ENCODE data around the gene LSMEM2.

- TF ChIP-seq POLR2AphosphoS5 (IDR thresholded peaks at IDR 0.05) (no peak), CTCF (IDR thresholded peaks at IDR 0.05) (no peak)
Observed at GRCh38 chr3:50276762-50277101, 2.2 kb upstream of the LSMEM2 start.
